ENCODE results near the gene TBCA. TPM values are rescaled to one million over a fixed set of nuclear protein-coding genes. Genes with fewer than 3 reads are reported as not detected.

TBCA gene
- total RNA-seq, 1 experiment from 2014 or later, result 119 TPM

- no peak for TF ChIP-seq EZH2 (IDR thresholded peaks at IDR 0.05; ENCODE audit: low read length, unreplicated experiment)
- no peak for TF ChIP-seq CTCF (conservative IDR thresholded peaks at IDR 0.05; ENCODE audit: low read depth, low read length)
- no peak for TF ChIP-seq EZH2phosphoT487 (IDR thresholded peaks at IDR 0.05; ENCODE audit: borderline replicate concordance, low read length)
- ChIA-PET POLR2A (ENCODE audit: unreplicated experiment) (no interaction called here), CTCF (no interaction called here)
- Histone ChIP-seq H3K36me3 (ENCODE audit: low read depth, low read length) (no peaks in the 10 kb centered on the region), H3K9me2 (replicated peaks; ENCODE audit: low read length) (no peaks in the 10 kb centered on the region), H3K4me1 (ENCODE audit: insufficient read depth, low read length) (no peaks in the 10 kb centered on the region), H2AFZ (ENCODE audit: low read length) (no peak overlapping the region), H3K27ac (ENCODE audit: low read length) (no peak overlapping the region), H4K20me1 (ENCODE audit: low read length) (no peaks in the 10 kb centered on the region), H3K27me3 (ENCODE audit: low read length) (0 out of 2 replicates have a peak, but pooled peaks cover 8% of the 10 kb centered on the region), H3K79me2 (ENCODE audit: low read length) (no peaks in the 10 kb centered on the region), H3F3A (ENCODE audit: low read length, unreplicated experiment) (no peaks in the 10 kb centered on the region), H3K4me3 (ENCODE audit: low read length) (no peak overlapping the region), H3K9me3 (ENCODE audit: low read length) (no peaks in the 10 kb centered on the region), H3K9ac (ENCODE audit: low read length) (no peak overlapping the region), H3K4me2 (ENCODE audit: low read length) (no peak overlapping the region)
- DNase-seq, result no peak
- BruUV-seq (replicated peaks), result no TSS peak
- intact Hi-C loops (cut with micrococcal nuclease), result no loop called here
- ATAC-seq, result no peak
Measured at GRCh38 chr5:77658662-77659061, 117.5 kb downstream of the TBCA start.

GRCh38 chr5:77651343-77651742 lies 124.8 kb downstream of the TBCA start:
- TF ChIP-seq EZH2phosphoT487 (IDR thresholded peaks at IDR 0.05; ENCODE audit: borderline replicate concordance, low read length) (no peak), EZH2 (IDR thresholded peaks at IDR 0.05; ENCODE audit: low read length, unreplicated experiment) (no peak), CTCF (conservative IDR thresholded peaks at IDR 0.05; ENCODE audit: low read depth, low read length) (no peak)
- Histone ChIP-seq H3K9me3 (ENCODE audit: low read length) (no peaks in the 10 kb centered on the region), H4K20me1 (ENCODE audit: low read length) (no peaks in the 10 kb centered on the region), H3K79me2 (ENCODE audit: low read length) (no peaks in the 10 kb centered on the region), H3K27ac (ENCODE audit: low read length) (no peak overlapping the region), H3K9ac (ENCODE audit: low read length) (no peak overlapping the region), H3K4me3 (ENCODE audit: low read length) (no peak overlapping the region), H3F3A (ENCODE audit: low read length, unreplicated experiment) (no peaks in the 10 kb centered on the region), H3K4me2 (ENCODE audit: low read length) (no peak overlapping the region), H3K9me2 (replicated peaks; ENCODE audit: low read length) (no peaks in the 10 kb centered on the region), H2AFZ (ENCODE audit: low read length) (no peak overlapping the region), H3K27me3 (ENCODE audit: low read length) (peaks cover under 1% of the 10 kb centered on the region; the same call in 1 of the 2 replicates), H3K36me3 (ENCODE audit: low read depth, low read length) (no peaks in the 10 kb centered on the region), H3K4me1 (ENCODE audit: insufficient read depth, low read length) (no peaks in the 10 kb centered on the region)
- BruUV-seq (replicated peaks), result no TSS peak
- DNase-seq, result no peak
- intact Hi-C loops (cut with micrococcal nuclease), result no loop called here
- ATAC-seq, result no peak
- ChIA-PET CTCF (no interaction called here), POLR2A (ENCODE audit: unreplicated experiment) (no interaction called here)

GRCh38 chr5:77650686-77651085 lies 125.5 kb downstream of the TBCA start:
- CTCF ChIA-PET, result no interaction called here
- no peaks in the 10 kb centered on the region for H3K9me3 ChIP-seq (ENCODE audit: low read length)
- no peak overlapping the region for H3K9ac ChIP-seq (ENCODE audit: low read length)
- H4K20me1 ChIP-seq (ENCODE audit: low read length), result no peaks in the 10 kb centered on the region
- no peak overlapping the region for H3K4me3 ChIP-seq (ENCODE audit: low read length)
- no TSS peak for BruUV-seq (replicated peaks)
- no peaks in the 10 kb centered on the region for H3K36me3 ChIP-seq (ENCODE audit: low read depth, low read length)
- POLR2A ChIA-PET (ENCODE audit: unreplicated experiment), result no interaction called here
- intact Hi-C loops (cut with micrococcal nuclease), result no loop called here
- TF ChIP-seq CTCF (conservative IDR thresholded peaks at IDR 0.05; ENCODE audit: low read depth, low read length) (no peak), EZH2 (IDR thresholded peaks at IDR 0.05; ENCODE audit: low read length, unreplicated experiment) (no peak), EZH2phosphoT487 (IDR thresholded peaks at IDR 0.05; ENCODE audit: borderline replicate concordance, low read length) (no peak)
- no peak overlapping the region for H3K27ac ChIP-seq (ENCODE audit: low read length)
- H3K27me3 ChIP-seq (ENCODE audit: low read length), result peaks cover 4% of the 10 kb centered on the region; the same call in 1 of the 2 replicates
- no peaks in the 10 kb centered on the region for H3F3A ChIP-seq (ENCODE audit: low read length, unreplicated experiment)
- ATAC-seq, result no peak
- no peak overlapping the region for H3K4me2 ChIP-seq (ENCODE audit: low read length)
- no peak overlapping the region for H2AFZ ChIP-seq (ENCODE audit: low read length)
- no peaks in the 10 kb centered on the region for H3K79me2 ChIP-seq (ENCODE audit: low read length)
- no peak for DNase-seq
- H3K9me2 ChIP-seq (replicated peaks; ENCODE audit: low read length), result no peaks in the 10 kb centered on the region
- no peaks in the 10 kb centered on the region for H3K4me1 ChIP-seq (ENCODE audit: insufficient read depth, low read length)
